ENCODE measurements around the gene TPH1. TPM values are rescaled to one million over a fixed set of nuclear protein-coding genes. Genes with fewer than 3 reads are reported as not detected.
A peak's percentile ranks its signal among the peaks of the same experiment; 100 is the strongest.

TPH1 gene
- 20.5 and 45.5 TPM in 2 replicates for total RNA-seq (ENCODE audit: low replicate concordance)
- long read RNA-seq, partial matches to known transcripts, result 8 of 26 reads
- long read RNA-seq, other reads (novel, unspliced or antisense), result 18 of 26 reads

- TF ChIP-seq CTCF (conservative IDR thresholded peaks at IDR 0.05), result no peak
- Mint-ChIP-seq H3K27ac (no peak within 1 kb of the TSS), H3K9me3 (peaks cover 6% of the 10 kb centered on the region), H3K4me3 (peak within 1 kb of the TSS; percentile 46), H3K4me1 (ENCODE audit: unreplicated experiment) (no peaks in the 10 kb centered on the region), H3K36me3 (no peaks in the 10 kb centered on the region), H3K27me3 (peaks cover 70% of the 10 kb centered on the region)
- peak; percentile 69 for DNase-seq (ENCODE audit: extremely low spot score, unreplicated experiment)
Observed at GRCh38 chr11:18046116-18046777, at the start of gene TPH1. TSS of gene TPH1 (minus strand) at chr11:18046269. CDS start at chr11:18040762, 5,507 bp downstream.

- no peak for DNase-seq (ENCODE audit: extremely low spot score, unreplicated experiment)
Observed at GRCh38 chr11:18093959-18094358, 47.9 kb upstream of the TPH1 start.

GRCh38 chr11:18091731-18092130 lies 45.7 kb upstream of the TPH1 start:
- H3K4me1 Mint-ChIP-seq (ENCODE audit: unreplicated experiment), result no peaks in the 10 kb centered on the region
- H3K4me3 Mint-ChIP-seq, result no peak overlapping the region
- no peak for TF ChIP-seq CTCF (conservative IDR thresholded peaks at IDR 0.05)
- no peak for DNase-seq (ENCODE audit: extremely low spot score, unreplicated experiment)
- no peaks in the 10 kb centered on the region for H3K27me3 Mint-ChIP-seq
- H3K27ac Mint-ChIP-seq, result no peak overlapping the region
- H3K9me3 Mint-ChIP-seq, result no peaks in the 10 kb centered on the region
- H3K36me3 Mint-ChIP-seq, result peaks cover 23% of the 10 kb centered on the region

More at GRCh38 chr11:18093959-18094358, 47.9 kb upstream of the TPH1 start:
- Mint-ChIP-seq H3K27me3 (no peaks in the 10 kb centered on the region), H3K36me3 (peaks cover 12% of the 10 kb centered on the region), H3K9me3 (no peaks in the 10 kb centered on the region), H3K27ac (no peak overlapping the region), H3K4me1 (ENCODE audit: unreplicated experiment) (no peaks in the 10 kb centered on the region), H3K4me3 (no peak overlapping the region)
- TF ChIP-seq CTCF (conservative IDR thresholded peaks at IDR 0.05), result no peak

- no peak overlapping the region for H3K4me3 Mint-ChIP-seq
- TF ChIP-seq CTCF (conservative IDR thresholded peaks at IDR 0.05), result no peak
- no peaks in the 10 kb centered on the region for H3K4me1 Mint-ChIP-seq (ENCODE audit: unreplicated experiment)
- H3K27me3 Mint-ChIP-seq, result no peaks in the 10 kb centered on the region
- H3K27ac Mint-ChIP-seq, result no peak overlapping the region
- peaks cover 22% of the 10 kb centered on the region for H3K36me3 Mint-ChIP-seq
- DNase-seq (ENCODE audit: extremely low spot score, unreplicated experiment), result no peak
- no peaks in the 10 kb centered on the region for H3K9me3 Mint-ChIP-seq
Observed at GRCh38 chr11:18088966-18089365, 42.9 kb upstream of the TPH1 start.

- Mint-ChIP-seq H3K27me3 (no peaks in the 10 kb centered on the region), H3K36me3 (peaks cover 22% of the 10 kb centered on the region)
- no peak for DNase-seq (ENCODE audit: extremely low spot score, unreplicated experiment)
Observed at GRCh38 chr11:18088366-18088765, 42.3 kb upstream of the TPH1 start.

More at GRCh38 chr11:18088366-18088765, 42.3 kb upstream of the TPH1 start:
- Mint-ChIP-seq H3K27ac (no peak overlapping the region), H3K9me3 (no peaks in the 10 kb centered on the region), H3K4me3 (no peak overlapping the region), H3K4me1 (ENCODE audit: unreplicated experiment) (no peaks in the 10 kb centered on the region)
- TF ChIP-seq CTCF (conservative IDR thresholded peaks at IDR 0.05), result no peak

Measured in type B pancreatic cell (in vitro differentiated cells).